Erythroblast (primary cell): Measurements from ENCODE around the gene ADAM12.

Source experiments
- DNase-seq, 2 experiments: peaks; one replicate each; lab custom pipeline; 2025; lab: John Stamatoyannopoulos, UW
- GATA1 ChIP-seq: IDR thresholded peaks from 2 replicates; pipeline ENCODE4 v1.6.1; 2011; ENCODE audit warnings: low read depth, mild to moderate bottlenecking, control low read depth, low read length, moderate library complexity
- POLR2A ChIP-seq: IDR thresholded peaks from 2 replicates; pipeline ENCODE4 v1.6.1; 2011; ENCODE audit warnings: mild to moderate bottlenecking, low read length

The ADAM12 gene

DNA sequence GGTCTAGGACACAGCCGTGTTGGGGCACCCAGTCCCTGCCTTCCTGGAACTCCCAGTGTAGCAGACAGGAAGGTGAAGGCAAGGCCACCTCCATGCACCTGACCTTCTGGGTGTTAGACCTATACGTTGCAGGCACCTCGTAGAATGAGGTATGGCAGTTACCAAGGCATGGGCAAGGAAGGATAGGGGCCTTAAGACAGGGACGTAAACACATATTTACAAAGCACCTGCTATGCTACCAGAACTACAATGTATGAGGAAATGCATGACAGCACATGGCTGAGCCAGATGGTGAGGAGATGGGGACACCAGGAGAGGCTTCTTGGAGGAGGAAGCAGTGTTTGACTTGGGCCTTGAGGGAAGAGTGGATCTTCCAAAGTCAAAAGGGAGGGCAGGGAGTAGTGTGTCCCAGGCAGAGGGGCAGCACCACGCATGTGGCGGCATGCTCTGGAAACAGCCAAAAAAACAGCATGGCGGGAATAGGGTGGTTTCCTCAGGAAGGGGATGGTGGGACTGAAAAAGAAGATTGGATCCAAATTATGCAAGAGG is 260.7 kb downstream of the ADAM12 start:
- no peak for DNase-seq
- no peak for TF ChIP-seq POLR2A
- TF ChIP-seq GATA1 = no peak

DNA sequence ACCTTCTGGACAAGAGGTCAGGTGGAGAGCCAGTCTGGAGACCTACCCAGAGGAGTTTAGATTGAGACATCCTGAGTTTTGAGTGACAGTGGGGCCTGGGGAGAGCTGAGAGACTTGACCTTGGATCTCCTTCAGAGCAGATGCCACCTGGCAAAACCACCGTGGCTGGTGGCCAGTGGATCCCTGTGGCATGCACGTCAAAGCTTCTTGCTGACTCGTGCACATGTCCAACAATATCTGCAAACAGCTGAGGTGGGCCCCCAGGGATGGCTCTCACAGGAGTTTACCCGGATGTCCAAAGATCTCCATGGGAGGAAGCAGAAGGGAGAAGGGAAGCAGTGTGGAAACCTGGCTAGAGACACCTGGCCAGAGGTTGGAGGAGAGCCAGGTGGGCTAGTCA is 261.4 kb downstream of the ADAM12 start:
- no peak for DNase-seq
- no peak for TF ChIP-seq POLR2A
- TF ChIP-seq GATA1 = no peak

DNA sequence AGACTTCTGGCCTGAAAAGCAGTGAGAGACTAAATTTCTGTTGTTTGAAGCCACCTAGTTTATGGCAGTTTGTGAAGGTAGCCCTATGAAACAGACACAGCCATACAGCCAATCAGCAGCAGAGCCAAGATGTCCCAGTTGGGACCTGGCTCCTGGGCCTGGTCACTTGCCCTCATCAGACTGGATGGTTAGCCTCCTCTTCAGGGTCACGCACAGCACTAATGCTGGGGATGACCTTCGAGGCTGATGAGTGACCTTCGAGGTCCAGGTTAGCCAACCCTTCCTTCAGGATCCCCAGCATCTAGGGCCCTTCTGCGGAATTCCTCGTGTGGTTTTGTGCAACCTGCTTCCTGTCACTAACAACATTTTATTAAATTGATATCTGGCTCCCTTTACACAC is 262.3 kb downstream of the ADAM12 start:
- TF ChIP-seq POLR2A (no peak), GATA1 (no peak)
- no peak for DNase-seq

GRCh38 chr10:126124668-126125349 is 263.5 kb downstream of the ADAM12 start:
- DNase-seq = peak; percentile 6 to 75
- TF ChIP-seq POLR2A = no peak
- no peak for TF ChIP-seq GATA1

- TF ChIP-seq GATA1 (no peak), POLR2A (no peak)
Observed at GRCh38 chr10:126124046-126124445, 264.2 kb downstream of the ADAM12 start.

GRCh38 chr10:126123466-126123865 is 264.8 kb downstream of the ADAM12 start:
- no peak for DNase-seq
- TF ChIP-seq GATA1 = no peak
- no peak for TF ChIP-seq POLR2A

More at GRCh38 chr10:126124046-126124445, 264.2 kb downstream of the ADAM12 start:
- no peak for DNase-seq

DNA sequence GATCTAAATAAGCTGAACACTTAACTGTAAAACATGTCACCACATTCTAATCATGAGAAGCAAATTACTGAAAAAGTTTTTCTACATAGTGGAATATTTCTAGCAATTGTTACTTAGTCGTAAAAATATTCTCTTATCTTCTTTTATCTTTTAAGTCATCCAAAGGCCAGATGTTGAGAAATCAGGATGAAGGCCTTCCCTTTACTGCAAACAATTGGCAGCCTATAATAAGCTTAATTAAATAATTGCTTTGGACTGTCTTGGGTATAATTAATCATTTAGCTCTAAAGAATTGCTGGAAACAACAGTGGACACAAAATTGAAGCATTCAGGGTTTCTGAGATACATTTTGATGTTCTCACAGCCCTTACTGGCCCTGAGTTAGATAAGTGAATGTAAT is 265.4 kb downstream of the ADAM12 start:
- no peak for DNase-seq
- TF ChIP-seq GATA1 (no peak), POLR2A (no peak)

GRCh38 chr10:126119599-126119998 is 268.7 kb downstream of the ADAM12 start:
- no peak for TF ChIP-seq GATA1
- no peak for TF ChIP-seq POLR2A
- no peak for DNase-seq

DNA sequence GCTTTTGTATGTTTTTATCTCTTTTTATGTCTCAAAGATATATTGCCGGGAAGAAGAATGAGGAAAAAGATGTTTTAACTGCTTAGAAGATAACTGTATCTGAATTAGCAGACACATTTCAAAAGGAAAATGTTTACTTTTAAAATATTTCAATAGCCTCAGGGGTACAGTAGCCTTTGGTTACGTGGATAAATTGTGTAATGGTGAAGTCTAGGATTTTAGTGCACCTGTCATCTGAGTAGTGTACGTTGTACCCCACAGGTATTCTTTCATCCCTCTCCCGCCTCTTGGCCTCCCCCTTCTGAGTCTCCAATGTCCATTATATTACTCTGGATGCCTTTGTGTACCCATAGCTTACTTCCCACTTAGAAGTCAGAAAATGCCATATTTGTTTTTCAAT is 269.8 kb downstream of the ADAM12 start:
- no peak for DNase-seq
- no peak for TF ChIP-seq POLR2A
- no peak for TF ChIP-seq GATA1

- no peak for DNase-seq
- TF ChIP-seq GATA1 (no peak), POLR2A (no peak)
Observed at GRCh38 chr10:126117196-126117595, 271.1 kb downstream of the ADAM12 start.

DNA sequence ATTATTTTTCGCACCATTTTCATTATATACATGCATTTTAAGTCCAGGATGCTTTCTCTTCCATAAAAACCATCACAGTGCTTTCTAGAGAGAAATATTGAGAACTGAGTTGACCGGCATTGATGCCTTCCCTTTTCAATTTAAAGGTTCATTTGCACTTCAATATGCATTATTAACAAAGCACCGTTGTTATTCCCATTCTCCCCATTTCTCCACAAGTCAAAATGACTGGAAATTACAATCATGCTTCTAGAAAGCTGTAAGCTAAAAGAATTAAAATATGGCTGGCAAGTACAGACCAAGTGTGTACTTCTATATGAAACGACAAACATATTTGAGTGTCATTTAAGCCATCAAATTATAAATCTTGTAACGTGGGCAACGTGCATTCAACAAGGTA is 272.4 kb downstream of the ADAM12 start:
- no peak for TF ChIP-seq GATA1
- TF ChIP-seq POLR2A = no peak
- no peak for DNase-seq

DNA sequence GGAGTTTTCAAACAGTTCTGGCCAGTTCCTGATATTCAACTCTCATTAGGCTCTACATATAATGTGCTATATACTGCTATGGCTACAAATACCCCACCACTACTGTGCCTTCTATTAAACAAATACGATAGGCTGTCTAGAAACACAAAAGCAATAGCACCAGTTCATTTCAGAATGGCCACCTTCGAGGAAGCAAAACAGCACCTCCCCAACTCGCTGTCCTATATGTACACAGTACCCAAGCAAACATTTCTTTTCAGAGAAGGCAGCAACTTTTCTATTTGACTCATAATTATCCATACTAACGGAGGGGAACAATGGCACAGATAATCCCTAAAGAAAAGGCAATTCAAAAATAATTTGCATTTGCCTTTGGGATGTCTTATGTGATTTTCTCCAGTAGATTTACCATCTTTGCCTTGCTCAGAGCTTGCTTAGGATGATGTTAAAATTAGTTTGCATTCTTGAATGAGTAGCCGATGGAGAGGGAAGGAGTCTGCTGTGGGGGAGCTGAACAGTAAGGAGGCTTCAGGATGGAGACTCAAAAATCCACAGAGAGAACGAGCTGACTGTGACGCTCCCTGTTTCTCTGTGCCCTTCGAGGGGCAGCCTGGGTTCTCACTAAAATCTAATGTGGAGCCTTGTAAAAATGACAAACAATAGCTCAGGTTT is 273.3 kb downstream of the ADAM12 start:
- TF ChIP-seq GATA1 = no peak
- DNase-seq = no peak

DNA sequence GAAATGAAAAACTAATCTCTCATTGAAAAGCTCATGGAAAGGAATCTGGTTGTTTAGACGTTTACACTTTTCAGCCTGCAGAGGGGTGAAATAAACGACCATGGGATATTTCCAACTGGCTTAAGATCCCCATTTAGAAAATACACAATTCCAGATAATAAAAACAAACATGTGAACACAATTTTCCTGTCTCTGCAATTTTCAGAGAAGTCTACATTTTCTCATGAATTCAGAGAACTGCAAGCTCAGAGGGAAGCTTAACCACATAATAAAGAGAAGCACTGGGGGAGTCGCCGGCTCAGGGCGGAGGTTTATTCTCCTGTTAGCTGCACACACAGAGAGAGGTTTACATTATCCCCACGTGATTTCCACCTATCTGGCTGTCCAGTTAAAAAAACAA is 276.8 kb downstream of the ADAM12 start:
- TF ChIP-seq GATA1 (no peak), POLR2A (no peak)
- DNase-seq = no peak

GRCh38 chr10:126110489-126111180 is 277.6 kb downstream of the ADAM12 start:
- no peak for TF ChIP-seq POLR2A
- no peak for TF ChIP-seq GATA1
- no peak for DNase-seq
